HG03280 (cell line): ENCODE data around the gene RET.

Source experiments
- ATAC-seq: cut with Tn5 transposase; IDR thresholded peaks from one replicate; pipeline ENCODE4 v1.9.1; 2021; ENCODE audit warnings: mild to moderate bottlenecking, moderate library complexity; ENCODE audit not compliant: unreplicated experiment

RET gene

GRCh38 chr10:43044448-43044921 lies 32.4 kb upstream of the RET start:
- no peak for ATAC-seq

GRCh38 chr10:43044961-43045621 lies 31.8 kb upstream of the RET start:
- ATAC-seq = no peak

GRCh38 chr10:43045631-43046287 lies 31.1 kb upstream of the RET start:
- no peak for ATAC-seq

GRCh38 chr10:43046288-43046991 lies 30.4 kb upstream of the RET start:
- ATAC-seq = no peak

- ATAC-seq = no peak
Measured at GRCh38 chr10:43047288-43047970, 29.4 kb upstream of the RET start.

GRCh38 chr10:43048301-43049051 lies 28.4 kb upstream of the RET start:
- ATAC-seq = no peak

GRCh38 chr10:43049081-43049551 lies 27.8 kb upstream of the RET start:
- ATAC-seq = no peak

- no peak for ATAC-seq
Measured at GRCh38 chr10:43050011-43050410, 26.9 kb upstream of the RET start.

GRCh38 chr10:43053825-43054224 lies 23.0 kb upstream of the RET start:
- no peak for ATAC-seq

- ATAC-seq = no peak
Measured at GRCh38 chr10:43054593-43054992, 22.3 kb upstream of the RET start.

GRCh38 chr10:43055217-43055616 lies 21.7 kb upstream of the RET start:
- no peak for ATAC-seq

- ATAC-seq = no peak
Measured at GRCh38 chr10:43055991-43056567, 20.8 kb upstream of the RET start.

GRCh38 chr10:43056568-43057011 lies 20.3 kb upstream of the RET start:
- ATAC-seq = no peak

GRCh38 chr10:43057231-43057711 lies 19.6 kb upstream of the RET start:
- ATAC-seq = no peak

GRCh38 chr10:43057831-43058340 lies 19.0 kb upstream of the RET start:
- ATAC-seq = no peak

- no peak for ATAC-seq
Measured at GRCh38 chr10:43058716-43059335, 18.0 kb upstream of the RET start.

GRCh38 chr10:43059336-43059720 lies 17.5 kb upstream of the RET start:
- ATAC-seq = no peak

GRCh38 chr10:43059828-43060227 lies 17.0 kb upstream of the RET start:
- ATAC-seq = no peak

- no peak for ATAC-seq
Measured at GRCh38 chr10:43060291-43060690, 16.6 kb upstream of the RET start.
